ENCODE measurements around the gene KNG1.

The KNG1 gene

DNA sequence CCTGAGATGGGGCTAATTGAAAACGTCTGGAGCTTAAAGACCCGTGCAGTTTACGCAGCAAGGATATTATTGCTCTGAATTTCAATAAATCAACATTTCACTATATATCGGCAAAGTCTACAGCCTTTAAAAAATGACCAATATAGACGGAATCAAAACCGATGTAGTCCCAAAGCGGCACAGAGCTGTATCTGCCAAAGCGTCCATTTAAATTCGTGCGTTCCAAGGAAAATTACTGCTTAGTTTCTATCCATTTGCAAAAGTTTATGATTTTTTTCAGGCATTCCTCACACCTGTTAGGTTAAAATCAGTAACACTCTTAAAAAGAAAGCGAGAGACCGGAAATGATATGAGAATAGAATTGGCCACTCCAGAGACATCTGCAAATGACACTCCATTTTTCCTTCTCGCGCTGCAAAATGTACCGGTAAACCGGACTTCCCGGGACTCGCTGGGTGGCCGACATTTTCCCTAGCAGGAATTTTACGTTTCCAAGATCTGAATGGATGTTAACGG is 65.4 kb downstream of the KNG1 start:
- no peak for DNase-seq

GRCh38 chr3:186783058-186783730 is 66.0 kb downstream of the KNG1 start, which contains the start of gene EIF4A2:
EIF4A2 (plus strand) TSS chr3:186783577; CDS start chr3:186783611, 34 bp downstream.
- DNase-seq = peak; percentile 92

DNA sequence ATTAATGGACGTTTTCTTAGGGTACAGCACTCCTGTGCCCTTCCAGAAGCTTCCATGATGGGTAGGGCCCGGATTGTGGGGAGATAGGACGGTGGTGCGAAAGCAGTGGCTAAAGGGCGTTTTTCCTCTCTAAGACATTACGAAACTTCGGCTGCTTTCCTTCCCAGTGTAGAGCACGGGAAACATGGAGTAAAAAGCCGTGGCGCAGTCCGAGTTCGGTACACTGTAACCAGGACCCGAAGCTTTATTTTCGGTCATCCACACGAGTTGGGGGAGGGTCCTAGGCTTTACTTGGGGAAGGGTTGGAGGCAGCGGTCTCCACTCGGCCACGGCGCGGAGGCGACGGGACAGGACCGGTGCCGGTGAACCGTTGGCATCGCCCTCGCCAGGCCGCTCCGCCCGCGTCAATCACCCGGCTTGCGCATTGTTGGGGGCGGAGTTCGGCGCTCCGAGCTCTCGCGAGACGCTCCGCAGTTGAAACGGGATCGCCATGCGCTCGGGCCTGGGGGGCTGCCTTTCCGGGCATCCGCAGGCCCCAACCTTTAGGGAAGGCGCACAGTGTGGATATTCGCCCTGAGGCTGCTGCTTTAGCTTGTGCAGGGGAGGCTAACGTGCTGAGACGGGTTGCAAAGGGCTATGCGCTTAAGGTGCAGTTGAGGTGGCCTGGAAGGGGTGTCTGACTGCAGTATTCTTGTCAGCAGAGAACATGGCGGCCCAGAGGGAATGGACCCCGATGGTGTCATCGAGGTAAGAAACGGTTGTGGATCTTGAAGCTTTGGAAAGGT is 66.8 kb downstream of the KNG1 start:
- DNase-seq = peak; percentile 84

- DNase-seq = no peak
Observed at GRCh38 chr3:186784820-186785494, 67.8 kb downstream of the KNG1 start.

DNA sequence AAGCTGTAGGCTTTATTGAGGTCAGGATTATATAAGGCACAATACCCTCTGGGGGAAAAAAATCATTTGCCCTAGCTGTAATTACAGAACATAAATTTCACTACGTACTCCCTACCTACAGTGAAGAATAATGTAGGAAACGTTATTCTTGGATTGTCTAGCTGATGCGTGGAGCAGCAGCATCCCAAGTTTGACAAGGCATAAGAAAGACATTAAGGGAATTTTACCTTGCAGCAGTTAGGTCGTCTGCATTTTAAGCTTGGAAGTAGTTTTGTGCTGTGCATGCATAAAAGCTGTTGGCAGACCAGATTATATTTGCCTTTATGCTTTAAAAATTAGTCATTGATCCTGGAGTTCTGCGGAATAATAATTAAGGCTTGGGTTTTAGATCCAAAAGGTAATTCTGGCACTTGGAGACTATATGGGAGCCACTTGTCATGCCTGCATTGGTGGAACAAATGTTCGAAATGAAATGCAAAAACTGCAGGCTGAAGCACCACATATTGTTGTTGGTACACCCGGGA is 68.4 kb downstream of the KNG1 start:
- DNase-seq = no peak

DNA sequence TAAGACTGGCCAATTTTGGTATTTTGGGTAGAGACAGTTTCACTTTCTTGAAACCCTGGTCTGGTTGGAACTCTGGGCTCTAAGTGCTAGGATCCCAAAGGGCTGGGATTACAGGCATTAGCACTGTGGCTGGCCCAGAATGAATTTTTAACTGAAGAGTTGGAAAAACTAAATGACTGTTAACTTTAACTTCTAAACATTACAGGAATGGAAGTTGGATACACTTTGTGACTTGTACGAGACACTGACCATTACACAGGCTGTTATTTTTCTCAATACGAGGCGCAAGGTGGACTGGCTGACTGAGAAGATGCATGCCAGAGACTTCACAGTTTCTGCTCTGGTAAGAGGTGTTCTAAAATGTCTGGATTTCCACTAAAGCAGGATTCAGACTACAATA is 69.8 kb downstream of the KNG1 start:
- no peak for DNase-seq

DNA sequence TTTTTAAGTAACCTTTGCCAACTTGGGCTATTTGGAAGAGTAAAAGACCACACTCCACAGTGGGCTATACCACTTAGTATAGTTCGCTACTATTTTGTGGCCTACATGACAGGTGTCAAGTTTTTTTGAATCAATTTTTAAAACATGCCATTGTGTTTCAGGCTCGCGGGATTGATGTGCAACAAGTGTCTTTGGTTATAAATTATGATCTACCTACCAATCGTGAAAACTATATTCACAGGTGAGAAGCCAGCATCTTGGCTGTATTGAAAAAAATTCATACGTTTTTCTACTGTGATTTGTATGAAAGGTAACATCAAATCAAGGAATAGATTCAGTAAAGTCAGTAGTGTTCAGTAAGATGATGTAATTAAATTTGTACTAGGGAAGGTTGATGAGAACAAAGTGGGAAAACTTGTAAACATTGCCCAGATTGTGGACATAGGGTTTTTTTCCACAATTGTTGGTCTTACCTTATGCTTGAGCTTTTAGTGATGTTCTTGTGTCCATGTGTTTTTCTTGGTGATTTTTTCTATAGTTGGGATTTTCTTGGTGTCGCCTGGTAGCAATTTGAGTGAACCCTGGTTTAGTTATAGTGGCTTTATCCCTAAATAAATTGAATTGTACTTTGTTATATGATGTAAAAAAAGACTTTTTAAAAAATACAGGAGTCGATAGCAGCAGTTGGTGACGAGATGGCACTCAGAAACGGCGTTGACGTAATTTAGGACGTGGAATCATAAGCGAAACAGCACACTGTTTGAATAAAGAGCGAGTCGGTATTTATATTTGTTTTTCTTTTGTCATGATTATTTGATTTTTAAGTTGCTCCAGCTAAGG is 70.7 kb downstream of the KNG1 start:
- no peak for DNase-seq

DNA sequence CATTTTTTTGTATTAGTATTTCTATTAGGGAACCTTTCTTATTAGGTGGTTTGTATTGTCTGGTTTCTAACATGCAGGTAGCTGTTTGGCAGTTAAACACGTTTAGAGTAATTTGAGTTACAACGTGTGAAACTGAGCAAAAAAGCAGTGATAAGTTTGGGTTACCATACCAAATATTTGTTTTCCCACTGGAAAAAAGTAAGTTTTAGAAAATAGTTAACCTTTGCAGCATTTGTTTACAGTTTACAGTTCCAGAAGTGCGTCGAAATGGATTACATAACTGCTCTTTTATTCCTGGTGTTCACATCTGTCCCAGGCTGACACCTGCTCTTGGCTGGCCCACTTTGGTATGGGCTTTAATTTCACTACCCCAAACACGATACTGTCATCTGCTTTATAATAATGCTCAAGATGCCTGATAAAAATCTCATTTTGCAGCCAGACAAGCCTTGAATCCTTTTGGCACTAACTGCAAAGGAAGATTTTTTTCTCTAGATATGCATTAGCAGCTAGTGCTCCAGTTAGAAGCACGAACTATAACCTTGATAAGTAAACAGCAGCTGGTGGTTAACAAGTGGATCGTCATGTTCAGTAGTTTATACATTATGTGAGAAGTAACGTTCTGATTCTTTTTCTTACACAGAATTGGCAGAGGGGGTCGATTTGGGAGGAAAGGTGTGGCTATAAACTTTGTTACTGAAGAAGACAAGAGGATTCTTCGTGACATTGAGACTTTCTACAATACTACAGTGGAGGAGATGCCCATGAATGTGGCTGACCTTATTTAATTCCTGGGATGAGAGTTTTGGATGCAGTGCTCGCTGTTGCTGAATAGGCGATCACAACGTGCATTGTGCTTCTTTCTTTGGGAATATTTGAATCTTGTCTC is 71.6 kb downstream of the KNG1 start:
- no peak for DNase-seq

DNA sequence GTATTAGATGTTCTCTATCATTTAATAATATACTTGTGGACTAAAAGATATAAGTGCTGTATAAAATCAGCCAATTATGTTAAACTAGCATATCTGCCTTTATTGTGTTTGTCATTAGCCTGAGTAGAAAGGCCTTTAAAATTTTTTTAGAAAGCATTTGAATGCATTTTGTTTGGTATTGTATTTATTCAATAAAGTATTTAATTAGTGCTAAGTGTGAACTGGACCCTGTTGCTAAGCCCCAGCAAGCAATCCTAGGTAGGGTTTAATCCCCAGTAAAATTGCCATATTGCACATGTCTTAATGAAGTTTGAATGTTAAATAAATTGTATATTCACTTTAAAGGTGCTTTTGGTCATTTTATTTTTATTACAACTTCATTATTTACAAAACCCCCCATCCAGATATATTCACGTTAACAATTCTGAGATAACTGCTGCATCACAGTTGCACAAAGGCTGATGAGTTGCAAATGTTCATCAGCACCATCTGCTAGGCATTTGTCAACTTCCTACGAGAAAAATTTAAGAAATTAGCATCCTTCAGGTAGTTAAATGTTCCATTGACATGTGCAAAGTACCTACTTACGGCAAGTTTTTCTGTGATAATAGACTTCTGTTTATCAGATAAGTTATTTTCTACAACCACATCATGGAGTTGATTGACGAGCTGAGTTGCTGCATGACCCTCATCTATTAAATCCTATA is 72.5 kb downstream of the KNG1 start:
- DNase-seq = no peak

DNA sequence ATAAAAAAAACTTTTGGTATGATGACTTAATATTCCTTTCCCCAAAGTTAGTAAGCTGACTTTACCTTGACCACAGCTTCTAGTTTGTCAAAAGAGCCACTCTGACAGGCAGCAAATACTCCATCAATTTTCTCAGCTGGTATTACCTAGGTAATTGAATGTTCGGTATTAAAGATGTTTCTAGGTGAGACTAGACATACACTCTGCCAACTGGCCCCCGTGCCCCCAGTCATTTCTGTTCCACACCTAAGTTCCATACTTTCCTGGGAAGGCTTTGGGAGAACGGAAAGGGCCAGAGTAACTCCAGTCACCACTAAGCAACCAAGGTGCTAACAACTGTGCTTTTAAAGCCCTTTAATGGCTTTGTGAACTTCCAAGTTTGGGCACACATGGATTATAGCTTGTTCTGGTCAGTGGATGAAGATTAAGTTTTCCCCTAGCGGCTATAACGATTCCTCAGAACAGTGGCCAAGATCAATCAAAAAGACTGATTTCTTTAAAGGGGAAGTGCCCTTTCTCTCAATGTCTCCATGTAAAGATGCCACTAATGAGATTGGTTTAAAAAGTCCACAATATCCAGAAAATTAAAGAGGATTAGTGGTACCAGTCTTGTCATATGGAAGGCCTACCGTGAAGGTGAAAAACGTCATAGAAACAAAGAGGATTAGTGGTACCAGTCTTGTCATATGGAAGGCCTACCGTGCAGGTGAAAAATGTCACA is 73.3 kb downstream of the KNG1 start:
- DNase-seq = peak; percentile 30
